WTC11 (cell line): ENCODE results near the gene WBP1L.

ENCODE experiments used
- CTCF ChIP-seq: fragments of 200-600 bp; IDR thresholded peaks from 2 replicates; pipeline ENCODE4 v1.8.0; 2022; ENCODE audit warnings: antibody characterized with exemption
- GABPB1 ChIP-seq: sonication (generic); formaldehyde crosslinking; IDR thresholded peaks from 2 replicates; pipeline ENCODE4 v1.8.1; 2023; ENCODE audit warnings: mild to moderate bottlenecking, missing genetic modification reagents
- IRF2 ChIP-seq: sonication (generic); formaldehyde crosslinking; IDR thresholded peaks from 2 replicates; pipeline ENCODE4 v1.8.0; 2022; ENCODE audit warnings: low read depth, missing genetic modification reagents, borderline replicate concordance
- SP1 ChIP-seq: sonication (generic); formaldehyde crosslinking; conservative IDR thresholded peaks from 2 replicates; pipeline ENCODE4 v1.8.1; 2022; ENCODE audit warnings: missing genetic modification reagents
- TCF7 ChIP-seq: sonication (generic); formaldehyde crosslinking; IDR thresholded peaks from 2 replicates; pipeline ENCODE4 v1.8.0; 2022; ENCODE audit warnings: mild to moderate bottlenecking, low read depth, missing genetic modification reagents, moderate library complexity

GRCh38 chr10:102778781-102779180 lies 35.0 kb downstream of the WBP1L start:
- TF ChIP-seq CTCF: no peak
- TF ChIP-seq GABPB1 (CRISPR knock-in tag): no peak
- TF ChIP-seq TCF7 (CRISPR knock-in tag): no peak
- TF ChIP-seq IRF2 (CRISPR knock-in tag): no peak
- no peak for TF ChIP-seq SP1 (CRISPR knock-in tag)
